ENCODE data around the gene ASCL1.

ASCL1 gene

DNA sequence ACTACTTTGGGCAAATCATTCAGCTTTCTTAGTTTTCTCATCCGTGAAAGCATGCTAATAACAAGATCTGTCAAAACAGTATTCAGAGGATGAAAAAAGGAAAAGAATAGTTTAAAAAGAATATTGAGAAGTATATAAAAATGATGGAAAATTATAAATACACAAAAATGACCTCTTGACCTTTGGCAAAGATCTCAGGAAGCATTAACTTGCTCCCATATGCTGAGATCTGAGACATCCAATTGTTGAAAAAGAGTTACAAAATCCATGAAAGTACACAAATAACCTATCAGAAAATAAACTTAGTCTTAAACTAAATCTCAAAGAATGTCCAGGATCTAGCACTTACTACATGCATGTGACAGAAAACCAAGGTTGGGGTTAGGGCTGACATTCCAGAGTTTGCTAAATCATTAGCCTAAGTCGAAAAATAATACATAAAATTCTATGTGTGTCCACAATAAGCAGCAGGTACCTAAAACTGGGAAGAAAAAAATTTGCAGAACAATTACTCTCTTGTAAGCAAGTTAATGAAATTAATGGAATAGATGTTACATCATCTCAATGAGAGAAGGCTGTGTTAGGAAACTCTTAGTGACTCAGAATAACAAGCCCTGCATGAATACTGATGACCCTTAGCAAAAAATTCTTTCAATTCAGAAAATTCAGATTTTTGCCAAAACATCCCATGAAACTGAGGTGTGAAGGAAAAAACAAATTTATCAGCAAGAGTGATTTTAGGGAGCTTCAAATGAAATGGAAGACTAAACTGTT, 43.8 kb upstream of the ASCL1 start:
- DNase-seq (ENCODE audit: low spot score), result no peak
- Histone ChIP-seq H3K27ac (no peak overlapping the region), H3K4me3 (no peak overlapping the region)
- TF ChIP-seq, protein P1, sequence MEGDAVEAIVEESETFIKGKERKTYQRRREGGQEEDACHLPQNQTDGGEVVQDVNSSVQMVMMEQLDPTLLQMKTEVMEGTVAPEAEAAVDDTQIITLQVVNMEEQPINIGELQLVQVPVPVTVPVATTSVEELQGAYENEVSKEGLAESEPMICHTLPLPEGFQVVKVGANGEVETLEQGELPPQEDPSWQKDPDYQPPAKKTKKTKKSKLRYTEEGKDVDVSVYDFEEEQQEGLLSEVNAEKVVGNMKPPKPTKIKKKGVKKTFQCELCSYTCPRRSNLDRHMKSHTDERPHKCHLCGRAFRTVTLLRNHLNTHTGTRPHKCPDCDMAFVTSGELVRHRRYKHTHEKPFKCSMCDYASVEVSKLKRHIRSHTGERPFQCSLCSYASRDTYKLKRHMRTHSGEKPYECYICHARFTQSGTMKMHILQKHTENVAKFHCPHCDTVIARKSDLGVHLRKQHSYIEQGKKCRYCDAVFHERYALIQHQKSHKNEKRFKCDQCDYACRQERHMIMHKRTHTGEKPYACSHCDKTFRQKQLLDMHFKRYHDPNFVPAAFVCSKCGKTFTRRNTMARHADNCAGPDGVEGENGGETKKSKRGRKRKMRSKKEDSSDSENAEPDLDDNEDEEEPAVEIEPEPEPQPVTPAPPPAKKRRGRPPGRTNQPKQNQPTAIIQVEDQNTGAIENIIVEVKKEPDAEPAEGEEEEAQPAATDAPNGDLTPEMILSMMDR (IDR thresholded peaks at IDR 0.05), result no peak

DNA sequence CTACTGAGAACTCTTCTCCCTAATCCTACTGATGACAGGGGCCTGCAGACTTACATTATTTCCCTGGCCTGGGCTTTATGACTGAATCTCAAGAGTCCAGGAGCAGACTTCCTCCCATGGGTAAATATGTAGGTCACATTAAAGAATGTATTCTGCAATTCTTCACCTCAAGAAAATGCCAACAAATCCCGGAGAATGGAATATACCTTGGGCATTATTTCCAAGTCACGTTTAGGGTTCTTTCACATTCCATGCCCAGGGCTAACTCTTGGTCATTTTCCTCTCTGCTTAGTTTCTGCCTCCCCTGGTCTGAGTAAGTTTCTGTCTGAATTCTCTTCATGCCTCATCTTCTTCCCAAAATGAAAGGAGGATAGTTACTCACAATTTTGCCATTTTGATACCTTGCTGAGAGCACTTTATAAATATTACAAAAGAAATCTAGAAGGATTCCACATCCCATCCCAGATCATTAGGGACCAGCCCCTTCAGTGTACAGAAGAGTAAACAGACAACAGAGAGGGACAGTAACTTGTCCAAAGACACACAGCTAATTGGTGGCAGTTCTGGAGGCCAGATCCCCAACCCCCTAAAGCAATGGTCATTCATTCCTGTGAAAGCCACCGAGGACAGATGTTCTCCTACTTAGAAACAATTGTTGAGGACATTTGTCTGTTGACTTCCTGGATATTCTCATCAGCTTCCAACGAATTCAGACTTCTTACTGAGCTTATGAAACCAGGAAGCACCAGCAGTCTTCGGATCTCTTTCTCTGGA, 41.0 kb upstream of the ASCL1 start:
- TF ChIP-seq, protein P1 (IDR thresholded peaks at IDR 0.05), result no peak
- H3K4me3 ChIP-seq, result no peak overlapping the region
- no peak for DNase-seq (ENCODE audit: low spot score)

DNA sequence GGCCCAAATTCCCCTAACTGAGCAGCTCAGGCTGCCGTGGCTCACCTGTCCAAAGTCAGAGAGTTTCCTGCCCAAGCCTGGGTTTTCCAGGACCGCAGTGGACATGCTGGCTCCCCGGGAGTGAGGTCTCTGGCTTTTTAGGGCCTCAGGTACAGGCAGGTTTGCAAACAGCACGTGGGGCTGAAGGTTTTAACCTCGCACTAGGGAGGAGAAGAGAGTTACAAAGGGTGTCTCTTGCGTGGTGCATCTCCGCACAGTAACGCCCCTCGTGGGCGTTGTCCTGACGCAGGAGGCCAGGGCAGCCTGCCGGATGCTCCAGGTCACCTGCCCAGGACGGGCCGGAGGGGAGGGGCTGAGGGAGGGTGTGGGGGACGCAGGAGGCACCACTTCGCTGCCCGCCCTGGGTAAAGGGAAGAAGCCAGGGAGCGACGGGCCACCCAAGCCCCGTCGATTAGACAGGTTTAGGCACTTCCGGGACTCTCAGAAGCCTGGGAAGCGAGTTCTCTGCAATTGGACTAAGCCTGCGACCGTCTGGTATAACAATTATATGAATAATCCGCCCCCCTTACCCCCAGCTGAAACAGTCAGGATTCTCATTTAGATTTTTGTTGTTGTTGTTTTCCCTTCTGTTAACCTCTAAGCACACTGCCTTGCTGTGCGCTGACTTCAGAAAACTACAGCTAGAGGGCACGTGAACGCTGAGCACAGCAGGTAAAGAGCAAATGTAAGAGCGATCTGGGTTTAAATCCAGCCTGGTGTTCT, 40.3 kb upstream of the ASCL1 start, which contains the start of gene PAH:
TSS of gene PAH (minus strand) at position 219 of the 762 bp plus-strand sequence. CDS start at position 105, 114 bp downstream.
- TF ChIP-seq, protein P1 (IDR thresholded peaks at IDR 0.05), result no peak
- H3K27ac ChIP-seq, result no peak within 1 kb of the TSS
- no peak for DNase-seq (ENCODE audit: low spot score)
- peak within 1 kb of the TSS; percentile 56 for H3K4me3 ChIP-seq

More for the DNA sequence above, 41.0 kb upstream of the ASCL1 start:
- H3K27ac ChIP-seq, result no peak overlapping the region

DNA sequence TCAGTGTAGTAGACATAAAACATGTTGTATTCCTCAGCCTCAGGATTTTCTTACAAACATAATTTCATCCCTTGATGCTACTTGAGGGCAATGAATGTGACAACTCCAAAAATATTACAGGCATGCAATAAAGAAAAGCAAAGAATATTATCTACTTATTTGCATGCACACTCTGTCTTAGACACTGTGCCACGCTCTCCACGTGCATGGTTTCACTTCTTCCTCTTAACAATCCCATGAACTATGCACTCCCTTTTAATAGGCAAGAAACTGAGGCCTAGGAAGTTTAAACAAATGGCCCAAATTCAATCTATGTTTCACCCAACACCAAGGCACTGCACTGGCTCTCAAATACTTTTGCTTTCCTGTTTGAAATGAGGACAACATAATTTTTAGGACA, 38.6 kb upstream of the ASCL1 start:
- Histone ChIP-seq H3K27ac (no peak overlapping the region), H3K4me3 (no peak overlapping the region)
- TF ChIP-seq, protein P1 (IDR thresholded peaks at IDR 0.05), result no peak
- no peak for DNase-seq (ENCODE audit: low spot score)

DNA sequence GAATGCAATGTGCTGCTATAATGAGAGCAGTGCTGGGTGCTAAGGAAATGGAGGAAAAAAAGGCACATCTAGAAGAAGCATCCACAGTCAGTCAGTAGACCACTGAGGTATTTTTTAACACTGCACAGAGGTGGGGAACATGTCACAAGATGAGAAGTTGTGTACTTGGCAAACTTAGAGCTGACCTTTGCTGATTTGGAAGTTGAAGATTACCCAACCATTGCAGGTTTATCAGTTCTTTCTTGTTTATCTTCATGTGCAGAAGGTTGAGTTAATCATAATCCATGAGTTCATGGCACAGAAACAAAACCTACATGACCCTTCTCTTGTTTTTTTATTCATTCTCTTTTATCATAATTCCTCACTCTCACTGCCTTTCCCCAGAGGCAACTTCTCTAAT, 37.2 kb upstream of the ASCL1 start:
- TF ChIP-seq, protein P1 (IDR thresholded peaks at IDR 0.05), result no peak
- H3K27ac ChIP-seq, result no peak overlapping the region
- H3K4me3 ChIP-seq, result no peak overlapping the region
- no peak for DNase-seq (ENCODE audit: low spot score)

DNA sequence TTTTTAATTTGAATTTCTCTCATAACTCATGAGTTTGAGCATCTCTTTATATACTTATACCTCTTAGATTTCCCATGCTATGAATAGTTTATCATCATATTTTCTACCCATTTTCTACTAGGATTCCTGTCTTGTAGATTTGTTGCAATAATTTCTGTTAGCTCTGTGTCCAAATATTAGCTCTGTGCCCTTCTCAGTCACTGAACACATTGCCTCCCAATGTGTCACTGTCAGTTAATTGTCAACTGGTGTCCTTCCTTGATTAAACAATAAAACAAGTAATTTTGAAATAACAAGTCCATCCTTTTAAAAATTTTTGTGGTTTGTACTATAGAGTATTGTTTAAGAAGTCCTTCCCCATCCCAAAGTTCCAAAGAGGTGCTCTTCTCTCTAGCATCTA, 36.2 kb upstream of the ASCL1 start:
- TF ChIP-seq, protein P1 (IDR thresholded peaks at IDR 0.05), result no peak
- H3K27ac ChIP-seq, result no peak overlapping the region

More for the DNA sequence above, 36.2 kb upstream of the ASCL1 start:
- H3K4me3 ChIP-seq, result no peak overlapping the region
- DNase-seq (ENCODE audit: low spot score), result no peak
